ENCODE data around the gene LDLRAD3. TPM values are rescaled to one million over a fixed set of nuclear protein-coding genes. Genes with fewer than 3 reads are reported as not detected.

The LDLRAD3 gene
- total RNA-seq, 1 experiment from 2014 or later = 28.1 TPM

DNA sequence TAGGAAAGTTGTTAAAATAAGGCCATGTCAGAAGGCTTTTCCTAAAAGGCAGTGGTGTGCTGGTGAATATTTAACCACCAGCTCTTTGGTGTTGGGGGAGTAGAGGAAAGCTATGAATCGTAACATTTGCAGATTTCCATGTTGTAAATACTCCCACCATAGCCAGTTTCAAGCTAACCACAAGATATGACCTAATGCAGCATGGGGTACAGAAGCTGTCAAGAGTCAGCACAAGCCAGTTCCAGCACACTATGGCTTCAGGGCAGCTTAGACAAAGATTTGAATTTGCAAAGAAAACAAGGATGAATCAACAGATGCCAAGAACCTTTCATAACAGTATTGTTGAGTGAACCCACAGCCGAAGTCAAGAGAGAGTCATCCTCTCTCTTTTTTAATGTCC, 305.4 kb downstream of the LDLRAD3 start:
- DNase-seq (ENCODE audit: low read depth, low spot score) = no peak
- POLR2A ChIA-PET = no interaction called here
- CTCF ChIA-PET = no interaction called here
- H3K27ac ChIP-seq (ENCODE audit: low read length) = no peak overlapping the region
- no peak for ATAC-seq
- TF ChIP-seq REST (IDR thresholded peaks at IDR 0.05; ENCODE audit: insufficient read depth in 1 of 2, low read depth in 2 of 2, low read length in 1 of 2) = no peak
- TF ChIP-seq, protein P1, sequence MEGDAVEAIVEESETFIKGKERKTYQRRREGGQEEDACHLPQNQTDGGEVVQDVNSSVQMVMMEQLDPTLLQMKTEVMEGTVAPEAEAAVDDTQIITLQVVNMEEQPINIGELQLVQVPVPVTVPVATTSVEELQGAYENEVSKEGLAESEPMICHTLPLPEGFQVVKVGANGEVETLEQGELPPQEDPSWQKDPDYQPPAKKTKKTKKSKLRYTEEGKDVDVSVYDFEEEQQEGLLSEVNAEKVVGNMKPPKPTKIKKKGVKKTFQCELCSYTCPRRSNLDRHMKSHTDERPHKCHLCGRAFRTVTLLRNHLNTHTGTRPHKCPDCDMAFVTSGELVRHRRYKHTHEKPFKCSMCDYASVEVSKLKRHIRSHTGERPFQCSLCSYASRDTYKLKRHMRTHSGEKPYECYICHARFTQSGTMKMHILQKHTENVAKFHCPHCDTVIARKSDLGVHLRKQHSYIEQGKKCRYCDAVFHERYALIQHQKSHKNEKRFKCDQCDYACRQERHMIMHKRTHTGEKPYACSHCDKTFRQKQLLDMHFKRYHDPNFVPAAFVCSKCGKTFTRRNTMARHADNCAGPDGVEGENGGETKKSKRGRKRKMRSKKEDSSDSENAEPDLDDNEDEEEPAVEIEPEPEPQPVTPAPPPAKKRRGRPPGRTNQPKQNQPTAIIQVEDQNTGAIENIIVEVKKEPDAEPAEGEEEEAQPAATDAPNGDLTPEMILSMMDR (IDR thresholded peaks at IDR 0.05) = no peak
- no peak for TF ChIP-seq POLR2AphosphoS5 (IDR thresholded peaks at IDR 0.05; ENCODE audit: low read depth, low read length)
- TF ChIP-seq SIN3A (IDR thresholded peaks at IDR 0.05; ENCODE audit: borderline replicate concordance, insufficient read depth, low read depth, low read length) = no peak
- no peak for TF ChIP-seq TCF7L2 (IDR thresholded peaks at IDR 0.05; ENCODE audit: low read depth, low read length)
- H3K4me1 ChIP-seq (ENCODE audit: control insufficient read depth, insufficient read depth, low read length) = no peaks in the 10 kb centered on the region
- peaks cover 4% of the 10 kb centered on the region; the same call in 1 of the 2 replicates for H3K27me3 ChIP-seq (ENCODE audit: control insufficient read depth, insufficient read depth, low read length)
- no peak overlapping the region for H3K4me3 ChIP-seq (ENCODE audit: low read depth in 2 of 2, low read length in 2 of 2)
- BruUV-seq (replicated peaks) = no TSS peak
- H3K9me3 ChIP-seq (ENCODE audit: control insufficient read depth, insufficient read depth, low read depth, low read length) = no peaks in the 10 kb centered on the region
- in situ Hi-C loops (cut with HindIII; ENCODE audit: low pct_unique_long_range_greater_than_20kb, low sequenced_read_pairs) (no loop called here), intact Hi-C loops (cut with micrococcal nuclease; ENCODE audit: unreplicated experiment) (no loop called here)
- H3K36me3 ChIP-seq (ENCODE audit: control insufficient read depth, insufficient read depth, low read length) = no peaks in the 10 kb centered on the region

DNA sequence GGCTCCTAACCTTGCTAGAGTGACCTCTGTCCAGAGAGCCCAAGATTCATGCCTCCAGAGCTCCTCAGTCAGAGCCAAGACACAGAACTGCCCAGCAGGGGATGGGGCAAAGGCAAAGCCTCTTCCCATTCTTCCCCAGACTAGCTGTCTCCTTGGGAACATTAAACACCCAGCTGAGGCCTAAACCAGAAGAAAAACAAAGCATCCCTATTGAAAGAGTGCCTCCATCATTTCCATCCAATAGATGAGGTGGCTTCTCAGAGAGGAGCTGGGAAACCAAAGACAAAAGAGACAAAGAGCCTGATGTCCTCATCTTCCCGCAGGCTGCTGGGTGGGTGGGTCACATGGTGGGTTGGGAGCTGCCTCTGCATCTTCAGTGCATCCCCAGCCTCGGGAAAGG, 308.0 kb downstream of the LDLRAD3 start:
- ATAC-seq = no peak
- Histone ChIP-seq H3K27ac (ENCODE audit: low read length) (no peak overlapping the region), H3K9me3 (ENCODE audit: control insufficient read depth, insufficient read depth, low read depth, low read length) (no peaks in the 10 kb centered on the region), H3K4me3 (ENCODE audit: low read depth in 2 of 2, low read length in 2 of 2) (no peak overlapping the region), H3K27me3 (ENCODE audit: control insufficient read depth, insufficient read depth, low read length) (peaks cover 2% of the 10 kb centered on the region; the same call in 1 of the 2 replicates), H3K36me3 (ENCODE audit: control insufficient read depth, insufficient read depth, low read length) (no peaks in the 10 kb centered on the region), H3K4me1 (ENCODE audit: control insufficient read depth, insufficient read depth, low read length) (no peaks in the 10 kb centered on the region)
- DNase-seq (ENCODE audit: low read depth, low spot score) = no peak
- in situ Hi-C loops (cut with HindIII; ENCODE audit: low pct_unique_long_range_greater_than_20kb, low sequenced_read_pairs) = no loop called here
- intact Hi-C loops (cut with micrococcal nuclease; ENCODE audit: unreplicated experiment) = loop anchor here (10.0 kb wide), 1 partner anchor 97 kb away; no protein-coding TSS in a partner anchor
- TF ChIP-seq TCF7L2 (IDR thresholded peaks at IDR 0.05; ENCODE audit: low read depth, low read length) = no peak
- CTCF ChIA-PET = interaction anchor here (0.6 kb wide), 1 partner anchor 568 kb away, joined by 3 read pairs; no protein-coding TSS in a partner anchor
- BruUV-seq (replicated peaks) = no TSS peak
- POLR2A ChIA-PET = no interaction called here

- DNase-seq (ENCODE audit: low read depth, low spot score) (no peak), ATAC-seq (no peak)
- POLR2A ChIA-PET = no interaction called here
- no peak overlapping the region for H3K27ac ChIP-seq (ENCODE audit: low read length)
- BruUV-seq (replicated peaks) = no TSS peak
- in situ Hi-C loops (cut with HindIII; ENCODE audit: low pct_unique_long_range_greater_than_20kb, low sequenced_read_pairs) (no loop called here), intact Hi-C loops (cut with micrococcal nuclease; ENCODE audit: unreplicated experiment) (loop anchor here (10.0 kb wide), 1 partner anchor 98 kb away; no protein-coding TSS in a partner anchor)
- H3K4me3 ChIP-seq (ENCODE audit: low read depth in 2 of 2, low read length in 2 of 2) = no peak overlapping the region
- CTCF ChIA-PET = no interaction called here
- H3K27me3 ChIP-seq (ENCODE audit: control insufficient read depth, insufficient read depth, low read length) = 0 out of 2 replicates have a peak, but pooled peaks cover 2% of the 10 kb centered on the region
- H3K4me1 ChIP-seq (ENCODE audit: control insufficient read depth, insufficient read depth, low read length) = no peaks in the 10 kb centered on the region
- TF ChIP-seq, protein P1 (IDR thresholded peaks at IDR 0.05) = no peak
- TF ChIP-seq SIN3A (IDR thresholded peaks at IDR 0.05; ENCODE audit: borderline replicate concordance, insufficient read depth, low read depth, low read length) (no peak), POLR2AphosphoS5 (IDR thresholded peaks at IDR 0.05; ENCODE audit: low read depth, low read length) (no peak), TCF7L2 (IDR thresholded peaks at IDR 0.05; ENCODE audit: low read depth, low read length) (no peak), REST (IDR thresholded peaks at IDR 0.05; ENCODE audit: insufficient read depth in 1 of 2, low read depth in 2 of 2, low read length in 1 of 2) (no peak)
- H3K9me3 ChIP-seq (ENCODE audit: control insufficient read depth, insufficient read depth, low read depth, low read length) = no peaks in the 10 kb centered on the region
- H3K36me3 ChIP-seq (ENCODE audit: control insufficient read depth, insufficient read depth, low read length) = no peaks in the 10 kb centered on the region
These were observed 309.4 kb downstream of the LDLRAD3 start for GRCh38 chr11:36253238-36253637.

Data from Panc1 (cell line).